Measurements from ENCODE around the gene C20orf96. TPM values are rescaled to one million over a fixed set of nuclear protein-coding genes. Genes with fewer than 3 reads are reported as not detected.

The C20orf96 gene
- total and polyA plus RNA-seq, 4 donors: 6.8 to 29.3 (median 17.9) TPM

- WGBS (ENCODE audit: insufficient coverage): 0% methylated on average over 31 of the region's 47 CpGs
- Histone ChIP-seq H3K27ac (ENCODE audit: low read depth, low read length) (peak overlapping the region; percentile 92), H3K36me3 (ENCODE audit: control insufficient read depth, insufficient read depth, low read length) (peaks cover 24% of the 10 kb centered on the region), H3K9me3 (ENCODE audit: control insufficient read depth, insufficient read depth, low read length) (no peaks in the 10 kb centered on the region), H3K27me3 (ENCODE audit: control insufficient read depth, insufficient read depth, low read length) (no peaks in the 10 kb centered on the region), H3K4me1 (ENCODE audit: control insufficient read depth, insufficient read depth, low read length) (peaks cover 61% of the 10 kb centered on the region), H3K4me3 (ENCODE audit: low read depth, low read length) (peak overlapping the region; percentile 84)
- peak; percentile 82 to 98 (median 88) for DNase-seq (ENCODE audit: low read depth in 4 of 6, low spot score in 6 of 6)
Observed at GRCh38 chr20:327186-328026, 36.9 kb upstream of the C20orf96 start.

GRCh38 chr20:326645-327185 lies 36.2 kb upstream of the C20orf96 start:
- Histone ChIP-seq H3K4me1 (ENCODE audit: control insufficient read depth, insufficient read depth, low read length) (peaks cover 61% of the 10 kb centered on the region), H3K36me3 (ENCODE audit: control insufficient read depth, insufficient read depth, low read length) (peaks cover 24% of the 10 kb centered on the region), H3K9me3 (ENCODE audit: control insufficient read depth, insufficient read depth, low read length) (no peaks in the 10 kb centered on the region), H3K27me3 (ENCODE audit: control insufficient read depth, insufficient read depth, low read length) (no peaks in the 10 kb centered on the region), H3K27ac (ENCODE audit: low read depth, low read length) (peak overlapping the region; percentile 92), H3K4me3 (ENCODE audit: low read depth, low read length) (peak overlapping the region; percentile 84)
- no peak for DNase-seq (ENCODE audit: low read depth in 4 of 6, low spot score in 6 of 6)
- WGBS (ENCODE audit: insufficient coverage): under 1% methylated on average over 33 of the region's 38 CpGs

GRCh38 chr20:325889-326644 lies 35.5 kb upstream of the C20orf96 start:
- Histone ChIP-seq H3K27ac (ENCODE audit: low read depth, low read length) (peak overlapping the region; percentile 92), H3K36me3 (ENCODE audit: control insufficient read depth, insufficient read depth, low read length) (peaks cover 24% of the 10 kb centered on the region), H3K27me3 (ENCODE audit: control insufficient read depth, insufficient read depth, low read length) (no peaks in the 10 kb centered on the region), H3K9me3 (ENCODE audit: control insufficient read depth, insufficient read depth, low read length) (no peaks in the 10 kb centered on the region), H3K4me3 (ENCODE audit: low read depth, low read length) (peak overlapping the region; percentile 84), H3K4me1 (ENCODE audit: control insufficient read depth, insufficient read depth, low read length) (peaks cover 56% of the 10 kb centered on the region)
- WGBS (ENCODE audit: insufficient coverage): under 1% methylated on average over 103 of the region's 103 CpGs
- DNase-seq (ENCODE audit: low read depth in 4 of 6, low spot score in 6 of 6): peak in 3 of 6 donors; percentile 45 to 87 (median 86)

- Histone ChIP-seq H3K4me1 (ENCODE audit: control insufficient read depth, insufficient read depth, low read length) (peaks cover 48% of the 10 kb centered on the region), H3K36me3 (ENCODE audit: control insufficient read depth, insufficient read depth, low read length) (peaks cover 23% of the 10 kb centered on the region), H3K27me3 (ENCODE audit: control insufficient read depth, insufficient read depth, low read length) (no peaks in the 10 kb centered on the region), H3K27ac (ENCODE audit: low read depth, low read length) (peak within 1 kb of the TSS; percentile 97), H3K9me3 (ENCODE audit: control insufficient read depth, insufficient read depth, low read length) (no peaks in the 10 kb centered on the region), H3K4me3 (ENCODE audit: low read depth, low read length) (peak within 1 kb of the TSS; percentile 84)
- WGBS (ENCODE audit: insufficient coverage): under 1% methylated on average over 103 of the region's 106 CpGs
- DNase-seq (ENCODE audit: low read depth in 4 of 6, low spot score in 6 of 6): peak in 5 of 6 donors; percentile 77 to 98 (median 95)
Observed at GRCh38 chr20:325045-325888, 34.7 kb upstream of the C20orf96 start, which contains the start of gene SOX12. Gene SOX12, plus strand, starts transcription at chr20:325552. Its CDS starts 373 bp downstream, at chr20:325925.

- DNase-seq (ENCODE audit: low read depth in 4 of 6, low spot score in 6 of 6): peak in 4 of 6 donors; percentile 79 to 96 (median 90)
- H3K27ac ChIP-seq (ENCODE audit: low read depth, low read length): peak overlapping the region; percentile 97
- no peaks in the 10 kb centered on the region for H3K27me3 ChIP-seq (ENCODE audit: control insufficient read depth, insufficient read depth, low read length)
- peaks cover 18% of the 10 kb centered on the region for H3K36me3 ChIP-seq (ENCODE audit: control insufficient read depth, insufficient read depth, low read length)
- H3K9me3 ChIP-seq (ENCODE audit: control insufficient read depth, insufficient read depth, low read length): no peaks in the 10 kb centered on the region
- under 1% methylated on average over 61 of the region's 69 CpGs for WGBS (ENCODE audit: insufficient coverage)
- H3K4me1 ChIP-seq (ENCODE audit: control insufficient read depth, insufficient read depth, low read length): peaks cover 40% of the 10 kb centered on the region
- peak overlapping the region; percentile 81 for H3K4me3 ChIP-seq (ENCODE audit: low read depth, low read length)
Observed at GRCh38 chr20:324177-325044, 33.9 kb upstream of the C20orf96 start.

- H3K4me1 ChIP-seq (ENCODE audit: control insufficient read depth, insufficient read depth, low read length): peaks cover 2% of the 10 kb centered on the region
- no peak for DNase-seq (ENCODE audit: low read depth in 4 of 6, low spot score in 6 of 6)
- 83% methylated on average over 2 of the region's 2 CpGs for whole genome bisulfite sequencing (ENCODE audit: insufficient coverage)
- H3K36me3 ChIP-seq (ENCODE audit: control insufficient read depth, insufficient read depth, low read length): peaks cover 2% of the 10 kb centered on the region
- no peaks in the 10 kb centered on the region for H3K9me3 ChIP-seq (ENCODE audit: control insufficient read depth, insufficient read depth, low read length)
- no peak overlapping the region for H3K27ac ChIP-seq (ENCODE audit: low read depth, low read length)
- H3K4me3 ChIP-seq (ENCODE audit: low read depth, low read length): no peak overlapping the region
- no peaks in the 10 kb centered on the region for H3K27me3 ChIP-seq (ENCODE audit: control insufficient read depth, insufficient read depth, low read length)
Observed at GRCh38 chr20:316316-317068, 25.9 kb upstream of the C20orf96 start.

GRCh38 chr20:313948-314347 lies 23.4 kb upstream of the C20orf96 start:
- no peak for DNase-seq (ENCODE audit: low read depth in 4 of 6, low spot score in 6 of 6)
- Histone ChIP-seq H3K36me3 (ENCODE audit: control insufficient read depth, insufficient read depth, low read length) (no peaks in the 10 kb centered on the region), H3K27ac (ENCODE audit: low read depth, low read length) (no peak overlapping the region), H3K4me1 (ENCODE audit: control insufficient read depth, insufficient read depth, low read length) (peaks cover 15% of the 10 kb centered on the region), H3K9me3 (ENCODE audit: control insufficient read depth, insufficient read depth, low read length) (no peaks in the 10 kb centered on the region), H3K27me3 (ENCODE audit: control insufficient read depth, insufficient read depth, low read length) (no peaks in the 10 kb centered on the region), H3K4me3 (ENCODE audit: low read depth, low read length) (no peak overlapping the region)

GRCh38 chr20:313402-313801 lies 22.9 kb upstream of the C20orf96 start:
- Histone ChIP-seq H3K36me3 (ENCODE audit: control insufficient read depth, insufficient read depth, low read length) (no peaks in the 10 kb centered on the region), H3K27ac (ENCODE audit: low read depth, low read length) (no peak overlapping the region), H3K4me1 (ENCODE audit: control insufficient read depth, insufficient read depth, low read length) (peaks cover 20% of the 10 kb centered on the region), H3K4me3 (ENCODE audit: low read depth, low read length) (no peak overlapping the region), H3K9me3 (ENCODE audit: control insufficient read depth, insufficient read depth, low read length) (no peaks in the 10 kb centered on the region), H3K27me3 (ENCODE audit: control insufficient read depth, insufficient read depth, low read length) (no peaks in the 10 kb centered on the region)
- DNase-seq (ENCODE audit: low read depth in 4 of 6, low spot score in 6 of 6): no peak
- WGBS (ENCODE audit: insufficient coverage): 94% methylated on average over 2 of the region's 5 CpGs
